Measurements from ENCODE around the gene PYGM.

GRCh38 chr11:64742087-64742888 lies 17.5 kb downstream of the PYGM start:
- TF ChIP-seq CTCF (IDR thresholded peaks at IDR 0.05) (no peak), ESRRA (CRISPR knock-in tag; IDR thresholded peaks at IDR 0.05; ENCODE audit: borderline replicate concordance) (no peak; the same call in 1 of the 2 replicates), CREB1 (CRISPR knock-in tag; IDR thresholded peaks at IDR 0.05) (no peak), FOXJ3 (CRISPR knock-in tag; IDR thresholded peaks at IDR 0.05; ENCODE audit: borderline replicate concordance) (no peak)
